ENCODE data around the gene CRIM1.

- no peak for TF ChIP-seq CTCF (conservative IDR thresholded peaks at IDR 0.05; ENCODE audit: low read depth in 2 of 2)
- TF ChIP-seq REST (IDR thresholded peaks at IDR 0.05; ENCODE audit: unreplicated experiment) = no peak
- TF ChIP-seq POLR2AphosphoS5 (IDR thresholded peaks at IDR 0.05; ENCODE audit: low read depth) = no peak
- no peak for TF ChIP-seq EZH2 (IDR thresholded peaks at IDR 0.05; ENCODE audit: low read depth, unreplicated experiment)
- no peak for TF ChIP-seq EZH2phosphoT487 (IDR thresholded peaks at IDR 0.05; ENCODE audit: unreplicated experiment)
- TF ChIP-seq ETS1 (IDR thresholded peaks at IDR 0.05) = no peak
- no peak for TF ChIP-seq JUNB (IDR thresholded peaks at IDR 0.05; ENCODE audit: unreplicated experiment)
- TF ChIP-seq ZNF462 (CRISPR knock-in tag; IDR thresholded peaks at IDR 0.05) = no peak
- no peak for TF ChIP-seq NANOG (IDR thresholded peaks at IDR 0.05; ENCODE audit: borderline replicate concordance)
- no peak for TF ChIP-seq ZNF114 (CRISPR knock-in tag; IDR thresholded peaks at IDR 0.05)
- no peak for TF ChIP-seq CREB1 (CRISPR knock-in tag; IDR thresholded peaks at IDR 0.05; ENCODE audit: low read depth)
- TF ChIP-seq STAT1 (IDR thresholded peaks at IDR 0.05; ENCODE audit: unreplicated experiment) = no peak
Measured at GRCh38 chr2:36534275-36534799, 178.8 kb downstream of the CRIM1 start.
